Activated CD4-positive, alpha-beta T cell treated with anti-CD3 and anti-CD28 coated beads, Interleukin-2, Interleukin-4, amounts not matched to agents 100 ng/mL and 50 ng/mL, durations not matched to agents 16 hours and 8 hours (primary cell): ENCODE results near the gene OR2T10.
"Not testable (repeated sequence)": the region's sequence is repeated elsewhere in the genome, so short reads cannot be mapped to it uniquely, and the experiment has no call there.

Experiments used
- DNase-seq: peaks from one replicate; pipeline ENCODE4 v3.0.0-alpha.2; 2020; ENCODE audit warnings: low spot score

The OR2T10 gene, protein sequence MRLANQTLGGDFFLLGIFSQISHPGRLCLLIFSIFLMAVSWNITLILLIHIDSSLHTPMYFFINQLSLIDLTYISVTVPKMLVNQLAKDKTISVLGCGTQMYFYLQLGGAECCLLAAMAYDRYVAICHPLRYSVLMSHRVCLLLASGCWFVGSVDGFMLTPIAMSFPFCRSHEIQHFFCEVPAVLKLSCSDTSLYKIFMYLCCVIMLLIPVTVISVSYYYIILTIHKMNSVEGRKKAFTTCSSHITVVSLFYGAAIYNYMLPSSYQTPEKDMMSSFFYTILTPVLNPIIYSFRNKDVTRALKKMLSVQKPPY

GRCh38 chr1:248597589-248597988, at the start of gene OR2T10:
TSS of gene OR2T10 (minus strand) at chr1:248597700. CDS start at chr1:248593768, 3,932 bp downstream.
- no peak for DNase-seq

GRCh38 chr1:248645178-248645577, 47.7 kb upstream of the OR2T10 start, which contains the start of gene OR2T35:
TSS of gene OR2T35 (minus strand) at chr1:248645278. CDS start at chr1:248639258, 6,020 bp downstream.
- not testable (repeated sequence) for DNase-seq

GRCh38 chr1:248642971-248643651, 45.6 kb upstream of the OR2T10 start:
- DNase-seq, result not testable (repeated sequence)

DNA sequence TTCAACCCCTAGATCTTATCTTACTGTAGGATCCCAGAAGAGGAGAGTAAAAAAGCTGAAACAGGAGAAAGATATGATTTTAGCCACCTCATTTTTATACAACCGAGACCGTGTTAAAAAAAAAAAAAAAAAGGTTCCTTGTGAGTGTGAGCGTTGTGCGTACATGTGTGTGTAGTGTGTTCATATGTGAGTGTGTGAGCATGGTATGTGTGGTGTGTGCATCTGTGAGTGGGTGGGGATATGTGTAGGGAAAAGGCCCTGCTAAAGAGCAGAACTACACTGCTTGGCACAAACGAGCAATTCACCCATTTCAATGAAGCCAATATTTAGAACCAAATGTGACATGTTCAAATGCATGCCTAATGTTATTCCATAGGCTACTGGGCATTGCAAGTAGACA, 44.1 kb upstream of the OR2T10 start:
- DNase-seq, result not testable (repeated sequence)

- not testable (repeated sequence) for DNase-seq
Measured at GRCh38 chr1:248640906-248641305, 43.4 kb upstream of the OR2T10 start.

DNA sequence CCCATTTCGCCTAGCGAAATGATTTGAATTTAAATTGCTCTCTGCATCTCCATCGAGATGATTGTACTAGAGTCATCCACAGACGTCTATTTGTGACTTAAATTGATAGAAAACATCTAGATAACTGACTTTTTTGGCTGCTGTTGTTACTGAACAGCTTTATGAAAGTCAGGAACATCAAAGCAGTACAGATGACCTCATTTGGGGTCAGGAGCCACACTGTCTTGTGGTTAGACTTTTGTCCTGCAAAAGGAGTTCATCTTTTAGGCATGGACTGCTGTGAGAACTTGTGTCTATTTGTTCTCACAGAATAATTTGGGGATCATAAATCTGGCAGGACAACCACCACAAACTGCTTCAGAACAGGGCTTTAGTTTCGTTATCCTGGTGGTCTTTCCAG, 42.2 kb upstream of the OR2T10 start:
- DNase-seq, result not testable (repeated sequence)

DNA sequence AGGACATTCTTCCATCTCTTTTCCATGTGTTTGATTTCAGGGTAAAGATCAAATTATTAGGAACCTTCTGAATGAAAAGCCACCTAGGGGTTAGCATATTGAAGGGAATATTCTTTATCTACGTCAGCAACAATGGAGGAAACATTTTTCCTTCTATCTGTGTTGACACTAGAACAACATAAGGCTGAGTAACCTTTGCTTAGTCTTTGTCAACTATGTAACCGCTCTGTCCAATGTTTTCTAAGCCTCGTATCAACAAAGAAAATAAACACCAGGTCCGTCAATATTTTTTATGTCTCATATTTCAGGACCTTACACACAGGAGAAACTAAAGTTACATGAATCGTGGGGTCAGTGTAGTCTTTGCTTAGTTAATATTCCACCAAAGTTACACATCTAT, 39.1 kb upstream of the OR2T10 start:
- not testable (repeated sequence) for DNase-seq

DNA sequence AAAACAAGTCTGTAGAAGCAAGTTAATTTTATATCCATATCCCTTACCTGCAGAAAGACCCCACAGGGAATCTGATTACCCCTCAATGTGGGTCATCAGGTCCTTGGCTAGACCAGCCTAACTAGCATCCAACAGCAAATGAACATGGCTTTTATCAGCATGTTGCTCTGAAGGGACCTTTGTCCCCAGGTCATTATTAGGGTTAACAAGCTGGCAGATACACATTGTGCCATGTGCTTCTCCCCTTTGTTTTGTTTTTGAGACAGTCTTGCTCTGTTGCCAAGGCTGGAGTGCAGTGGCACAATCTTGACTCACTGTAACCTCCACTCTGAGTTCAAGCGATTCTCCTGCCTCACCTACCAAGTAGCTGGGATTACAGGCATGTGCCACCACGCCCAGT, 37.5 kb upstream of the OR2T10 start, which contains the start of gene OR2T11:
TSS of gene OR2T11 (minus strand) at position 101 of the 400 bp plus-strand sequence. CDS start 7,963 bp downstream, outside the sequence.
- not testable (repeated sequence) for DNase-seq

GRCh38 chr1:248631354-248632008, 34.0 kb upstream of the OR2T10 start:
- no peak for DNase-seq

- DNase-seq, result no peak
Measured at GRCh38 chr1:248630551-248630950, 33.1 kb upstream of the OR2T10 start.

DNA sequence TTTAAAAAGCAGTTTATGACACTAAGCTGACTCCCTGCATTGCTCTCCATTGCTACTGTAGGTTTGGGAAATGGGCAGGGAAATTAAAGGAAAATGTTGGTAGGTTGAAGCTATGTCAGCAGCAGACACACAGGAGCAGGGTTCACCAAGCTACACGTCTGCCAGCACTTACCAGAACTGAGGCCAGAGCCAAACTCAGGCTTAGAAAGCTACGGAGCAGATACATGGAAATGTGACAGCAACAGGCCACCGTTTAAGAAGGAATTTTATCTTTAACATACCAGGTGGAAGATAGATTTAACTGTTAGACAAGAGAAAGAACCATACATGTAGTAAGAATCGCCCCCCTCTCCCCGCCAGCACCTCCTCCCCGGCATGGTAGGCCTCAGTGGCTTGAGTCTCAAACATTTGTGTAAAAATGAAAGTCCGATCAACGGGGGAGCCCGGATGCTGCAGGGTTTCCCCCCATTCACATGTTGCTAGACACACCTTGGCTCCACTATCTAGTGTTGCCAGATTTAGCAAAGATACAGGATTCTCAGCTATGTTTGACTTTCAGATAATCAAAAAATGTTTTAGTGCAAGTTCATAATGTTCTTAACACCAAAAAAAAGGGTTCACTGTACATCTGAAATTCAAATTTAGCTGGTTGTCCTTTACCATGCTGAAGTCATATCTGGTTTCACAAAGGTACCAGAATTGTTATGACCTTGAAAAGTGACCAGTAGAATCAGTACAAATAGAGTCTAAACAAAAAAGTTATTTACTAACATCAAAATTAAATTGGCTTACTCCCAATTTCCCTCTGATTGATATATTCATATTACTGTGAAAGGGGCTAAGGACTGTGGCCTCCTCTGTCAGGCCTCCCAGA, 30.7 kb upstream of the OR2T10 start:
- no peak for DNase-seq

GRCh38 chr1:248625971-248626370, 28.5 kb upstream of the OR2T10 start:
- DNase-seq, result no peak

GRCh38 chr1:248625166-248625565, 27.7 kb upstream of the OR2T10 start:
- no peak for DNase-seq

GRCh38 chr1:248622570-248623001, 25.1 kb upstream of the OR2T10 start:
- peak; percentile 30 for DNase-seq

DNA sequence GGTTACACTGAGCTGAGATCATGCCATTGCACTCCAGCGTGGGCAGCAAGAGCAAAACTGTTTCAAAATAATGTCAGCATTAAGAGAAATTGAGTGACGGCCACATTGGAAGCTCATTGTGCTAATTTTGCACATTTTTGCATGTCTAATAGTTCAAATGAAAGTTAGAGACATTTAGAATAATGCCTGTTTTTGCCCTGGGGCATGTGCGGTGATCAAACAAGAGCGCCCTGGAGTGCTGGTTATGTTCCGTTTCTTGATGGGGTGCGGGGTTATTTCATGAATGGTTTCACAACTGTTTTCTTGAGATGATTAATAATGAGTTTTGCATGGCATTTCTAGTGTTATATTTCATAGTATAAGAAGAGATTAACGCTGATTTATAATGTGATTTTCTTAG, 24.3 kb upstream of the OR2T10 start:
- DNase-seq, result no peak

DNA sequence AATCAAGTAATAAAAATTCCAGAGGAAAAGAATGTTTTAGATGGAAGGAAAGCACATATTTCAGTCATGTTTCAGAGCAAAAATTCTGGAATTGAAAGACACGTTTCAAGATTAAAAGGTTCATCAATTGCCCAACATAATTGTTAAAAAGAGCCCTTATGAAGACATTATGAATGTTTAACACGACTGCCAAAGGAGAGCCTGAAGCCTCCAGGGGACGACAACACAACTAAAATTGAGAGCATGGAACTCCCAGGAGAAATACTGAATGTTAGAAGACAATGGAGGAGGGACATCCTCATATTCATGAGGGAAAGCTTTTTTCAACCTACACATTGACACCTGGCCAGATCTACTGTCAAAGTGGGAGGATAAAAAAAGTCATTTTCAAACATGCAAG, 21.4 kb upstream of the OR2T10 start:
- DNase-seq, result peak; percentile 32

GRCh38 chr1:248618119-248618518, 20.6 kb upstream of the OR2T10 start:
- no peak for DNase-seq

DNA sequence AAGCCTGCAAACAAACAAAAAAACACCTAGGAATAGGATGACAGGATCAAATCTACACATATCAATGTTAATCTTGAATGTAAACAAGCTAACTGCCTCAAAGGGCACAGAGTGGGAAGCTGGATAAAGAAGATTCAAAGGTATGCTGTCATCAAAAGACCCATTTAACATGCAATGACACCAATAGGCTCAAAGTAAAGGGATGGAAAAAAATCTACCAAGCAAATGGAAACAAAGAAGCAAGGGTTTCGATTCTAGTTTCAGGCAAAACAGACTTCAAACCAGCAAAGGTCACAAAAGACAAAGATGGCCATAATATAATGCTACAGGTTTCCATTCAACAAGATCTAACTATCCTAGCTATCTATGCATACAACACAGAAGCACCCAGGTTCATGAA, 16.2 kb upstream of the OR2T10 start:
- DNase-seq, result no peak

DNA sequence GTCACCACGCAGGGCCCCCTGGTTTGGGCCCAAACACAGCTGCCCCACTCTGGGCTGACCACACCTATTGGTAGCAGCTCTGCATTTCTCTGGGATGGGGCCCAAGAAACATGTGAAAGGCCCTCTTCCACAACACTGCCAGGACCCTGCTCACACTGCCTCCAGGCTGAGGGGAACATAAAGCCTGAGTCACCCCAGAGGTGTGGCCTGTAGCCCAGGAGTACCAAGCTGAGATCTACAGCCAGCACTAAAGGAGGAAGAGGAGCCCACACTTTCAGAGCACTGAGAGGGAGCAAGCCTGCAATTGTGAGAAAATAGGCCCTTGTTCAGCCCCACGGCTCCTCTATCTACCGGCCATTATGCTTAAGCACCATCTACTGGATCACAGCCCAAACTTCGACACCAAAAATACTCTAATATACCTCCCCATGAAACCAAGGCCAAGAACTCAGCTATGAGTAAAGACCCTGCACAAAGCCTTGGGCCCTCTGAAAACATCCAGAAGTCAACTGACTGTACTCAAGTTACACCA, 14.4 kb upstream of the OR2T10 start:
- DNase-seq, result no peak

DNA sequence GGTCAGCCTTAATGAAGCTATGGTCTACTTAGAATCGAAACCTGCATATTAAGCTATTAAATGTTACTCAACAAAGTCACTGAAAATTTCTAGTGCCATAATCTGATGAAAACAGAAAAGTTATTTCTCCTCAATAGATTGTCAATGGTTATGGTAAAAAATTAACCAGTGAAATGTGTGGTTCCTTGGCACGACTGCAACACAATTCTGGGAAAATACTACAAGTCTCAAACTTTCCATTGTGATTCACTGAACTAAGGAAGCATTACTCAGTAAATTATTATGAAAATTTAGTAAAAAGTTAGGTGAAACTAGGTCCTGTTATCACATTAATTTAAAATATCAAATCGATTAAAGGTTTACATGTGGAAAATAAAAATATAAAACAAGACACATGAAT, 12.8 kb upstream of the OR2T10 start:
- DNase-seq, result no peak

GRCh38 chr1:248599396-248599795, 1.9 kb upstream of the OR2T10 start:
- DNase-seq, result no peak
